ENCODE measurements around the gene ZNF567.

- TF ChIP-seq CTCF (IDR thresholded peaks at IDR 0.05; ENCODE audit: low read length) (no peak), EZH2 (IDR thresholded peaks at IDR 0.05; ENCODE audit: borderline replicate concordance, low read length) (no peak)
These were observed 823 bp upstream of the ZNF567 start for GRCh38 chr19:36686365-36687213.
